ENCODE data around the gene THRAP3. TPM values are rescaled to one million over a fixed set of nuclear protein-coding genes. Genes with fewer than 3 reads are reported as not detected.

The THRAP3 gene
- total RNA-seq, 2 donors from 2014 or later = 64.3 to 66.4 TPM

- no peak overlapping the region for H3K4me3 ChIP-seq
Measured at GRCh38 chr1:36351227-36351977, 127.2 kb downstream of the THRAP3 start.

GRCh38 chr1:36352125-36352909 is 128.1 kb downstream of the THRAP3 start:
- Histone ChIP-seq H3K4me1 (peaks cover 0 to 45% of the 10 kb centered on the region in 2 donors), H3K27me3 (no peaks in the 10 kb centered on the region), H3K9me3 (no peaks in the 10 kb centered on the region), H3K4me3 (no peak overlapping the region), H3K27ac (peak overlapping the region in 1 of 2 donors; percentile 76), H3K36me3 (peaks cover 53% of the 10 kb centered on the region)
- no peak for DNase-seq (ENCODE audit: low spot score)
- TF ChIP-seq, protein P1, sequence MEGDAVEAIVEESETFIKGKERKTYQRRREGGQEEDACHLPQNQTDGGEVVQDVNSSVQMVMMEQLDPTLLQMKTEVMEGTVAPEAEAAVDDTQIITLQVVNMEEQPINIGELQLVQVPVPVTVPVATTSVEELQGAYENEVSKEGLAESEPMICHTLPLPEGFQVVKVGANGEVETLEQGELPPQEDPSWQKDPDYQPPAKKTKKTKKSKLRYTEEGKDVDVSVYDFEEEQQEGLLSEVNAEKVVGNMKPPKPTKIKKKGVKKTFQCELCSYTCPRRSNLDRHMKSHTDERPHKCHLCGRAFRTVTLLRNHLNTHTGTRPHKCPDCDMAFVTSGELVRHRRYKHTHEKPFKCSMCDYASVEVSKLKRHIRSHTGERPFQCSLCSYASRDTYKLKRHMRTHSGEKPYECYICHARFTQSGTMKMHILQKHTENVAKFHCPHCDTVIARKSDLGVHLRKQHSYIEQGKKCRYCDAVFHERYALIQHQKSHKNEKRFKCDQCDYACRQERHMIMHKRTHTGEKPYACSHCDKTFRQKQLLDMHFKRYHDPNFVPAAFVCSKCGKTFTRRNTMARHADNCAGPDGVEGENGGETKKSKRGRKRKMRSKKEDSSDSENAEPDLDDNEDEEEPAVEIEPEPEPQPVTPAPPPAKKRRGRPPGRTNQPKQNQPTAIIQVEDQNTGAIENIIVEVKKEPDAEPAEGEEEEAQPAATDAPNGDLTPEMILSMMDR (IDR thresholded peaks at IDR 0.05) = no peak

More at GRCh38 chr1:36351227-36351977, 127.2 kb downstream of the THRAP3 start:
- TF ChIP-seq, protein P1 (IDR thresholded peaks at IDR 0.05) = peak in 1 of 2 donors; percentile 42
- Histone ChIP-seq H3K36me3 (peaks cover 57% of the 10 kb centered on the region), H3K27ac (peak overlapping the region; percentile 75 to 76), H3K4me1 (peaks cover 0 to 45% of the 10 kb centered on the region in 2 donors), H3K27me3 (no peaks in the 10 kb centered on the region), H3K9me3 (no peaks in the 10 kb centered on the region)
- DNase-seq (ENCODE audit: low spot score) = no peak

DNA sequence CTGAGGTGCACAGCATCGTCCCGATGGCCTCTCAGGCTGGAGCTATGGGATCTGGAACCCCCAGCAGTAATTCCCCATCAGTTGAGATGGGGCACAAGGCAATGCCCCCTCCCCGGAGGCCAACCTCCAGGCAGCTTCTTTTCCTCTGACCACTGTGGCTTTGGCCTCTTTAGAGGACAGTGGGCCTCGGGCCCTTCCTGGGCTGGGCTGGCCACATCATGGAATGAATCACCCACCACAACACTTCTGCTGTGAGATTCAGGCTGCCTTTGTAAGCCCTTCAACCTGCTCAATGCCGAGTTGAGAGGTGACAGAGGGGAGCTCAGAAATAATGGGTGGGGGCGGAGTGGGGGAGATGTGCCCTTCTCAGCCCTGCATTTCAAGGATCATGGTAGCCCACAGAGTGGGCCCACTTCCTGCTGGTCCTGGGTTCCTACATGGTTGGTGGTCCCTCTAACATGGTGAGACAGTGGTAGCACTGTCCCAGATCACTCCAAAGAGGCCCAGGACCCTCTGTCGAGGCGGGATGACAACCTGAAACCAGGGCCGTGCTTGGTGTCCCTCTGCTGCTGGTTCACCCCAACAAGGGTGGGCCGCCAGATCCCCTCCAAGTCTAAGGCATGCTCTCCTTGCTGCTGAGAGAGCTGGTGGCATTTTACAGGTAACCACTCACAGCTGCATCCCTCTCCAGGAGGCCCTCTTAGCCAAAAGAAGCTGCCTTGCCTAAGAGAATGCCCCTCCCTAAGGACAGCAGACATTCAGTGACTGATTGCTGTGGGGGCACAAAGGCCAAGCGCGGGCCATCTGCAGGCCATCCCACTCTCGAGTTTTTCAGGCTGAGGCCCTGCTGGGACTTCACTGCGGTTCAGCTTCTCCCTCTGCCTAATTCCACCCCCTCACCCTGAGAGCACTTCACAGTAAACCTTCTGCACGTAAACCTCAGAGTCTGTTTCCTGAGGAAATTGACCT is 129.0 kb downstream of the THRAP3 start:
- TF ChIP-seq, protein P1 (IDR thresholded peaks at IDR 0.05) = no peak
- no peak overlapping the region for H3K4me3 ChIP-seq
- H3K27me3 ChIP-seq = no peaks in the 10 kb centered on the region
- H3K4me1 ChIP-seq = peaks cover 0 to 45% of the 10 kb centered on the region in 2 donors
- no peak for DNase-seq (ENCODE audit: low spot score)
- peaks cover 53% of the 10 kb centered on the region for H3K36me3 ChIP-seq
- H3K9me3 ChIP-seq = no peaks in the 10 kb centered on the region
- no peak overlapping the region for H3K27ac ChIP-seq

DNA sequence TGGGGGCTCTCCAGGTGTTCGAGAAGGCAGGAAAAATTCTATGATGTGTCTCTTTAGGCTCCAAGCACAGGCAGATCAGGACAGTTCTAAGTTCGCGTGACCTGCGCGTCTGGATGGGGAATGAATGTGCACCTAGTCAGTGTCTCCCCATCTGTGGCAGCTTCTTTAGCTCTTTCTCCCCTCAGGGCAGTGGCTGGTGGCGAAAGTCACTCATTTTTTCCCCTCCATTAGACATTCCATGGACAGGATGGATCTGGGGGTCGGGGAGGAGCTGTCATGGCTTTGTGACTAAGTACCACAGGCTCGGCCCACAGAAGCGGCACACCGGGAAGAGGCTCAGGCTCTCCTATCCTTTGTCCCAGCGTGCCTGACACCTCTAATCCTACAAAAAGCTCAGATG is 130.2 kb downstream of the THRAP3 start:
- H3K36me3 ChIP-seq = peaks cover 57% of the 10 kb centered on the region
- H3K27me3 ChIP-seq = no peaks in the 10 kb centered on the region
- H3K27ac ChIP-seq = no peak overlapping the region
- H3K9me3 ChIP-seq = no peaks in the 10 kb centered on the region
- peaks cover 0 to 37% of the 10 kb centered on the region in 2 donors for H3K4me1 ChIP-seq
- TF ChIP-seq, protein P1 (IDR thresholded peaks at IDR 0.05) = no peak
- DNase-seq (ENCODE audit: low spot score) = no peak
- H3K4me3 ChIP-seq = no peak overlapping the region

Other genes with a start within 250 kb of the THRAP3 start
- under 1 TPM in 1 of 2 donors, not detected in 1; 0.41 TPM for gene TEKT2, start 140.3 kb upstream of the THRAP3 start, total RNA-seq
- 10 to 100 TPM; 24.3 to 25.6 TPM for gene ADPRS, start 135.6 kb upstream of the THRAP3 start, total RNA-seq
- gene COL8A2, start 99.2 kb upstream of the THRAP3 start, total RNA-seq = 1 to 10 TPM; 3.5 to 4.5 TPM
- gene TRAPPC3, start 75.0 kb upstream of the THRAP3 start, total RNA-seq = 10 to 100 TPM; 62.0 to 81.6 TPM
- gene MAP7D1, start 68.3 kb upstream of the THRAP3 start, total RNA-seq = 100 to 1,000 TPM; 353 to 356 TPM
- 1 to 10 TPM; 1.2 to 1.4 TPM for gene SH3D21, start 81.9 kb downstream of the THRAP3 start, total RNA-seq
- gene EVA1B, start 99.2 kb downstream of the THRAP3 start, total RNA-seq = 10 to 100 TPM; 24.6 to 45.8 TPM
- 10 to 100 TPM; 50.5 to 74.7 TPM for gene STK40, start 161.5 kb downstream of the THRAP3 start, total RNA-seq
- 10 to 100 TPM; 55.3 to 59.9 TPM for gene LSM10, start 173.5 kb downstream of the THRAP3 start, total RNA-seq
- gene OSCP1, start 226.0 kb downstream of the THRAP3 start, total RNA-seq = 1 to 10 TPM; 4.9 to 7.9 TPM
- gene MRPS15, start 239.9 kb downstream of the THRAP3 start, total RNA-seq = 10 to 100 TPM; 81.4 to 93.4 TPM